ENCODE measurements around the gene SLBP.

Gene SLBP

DNA sequence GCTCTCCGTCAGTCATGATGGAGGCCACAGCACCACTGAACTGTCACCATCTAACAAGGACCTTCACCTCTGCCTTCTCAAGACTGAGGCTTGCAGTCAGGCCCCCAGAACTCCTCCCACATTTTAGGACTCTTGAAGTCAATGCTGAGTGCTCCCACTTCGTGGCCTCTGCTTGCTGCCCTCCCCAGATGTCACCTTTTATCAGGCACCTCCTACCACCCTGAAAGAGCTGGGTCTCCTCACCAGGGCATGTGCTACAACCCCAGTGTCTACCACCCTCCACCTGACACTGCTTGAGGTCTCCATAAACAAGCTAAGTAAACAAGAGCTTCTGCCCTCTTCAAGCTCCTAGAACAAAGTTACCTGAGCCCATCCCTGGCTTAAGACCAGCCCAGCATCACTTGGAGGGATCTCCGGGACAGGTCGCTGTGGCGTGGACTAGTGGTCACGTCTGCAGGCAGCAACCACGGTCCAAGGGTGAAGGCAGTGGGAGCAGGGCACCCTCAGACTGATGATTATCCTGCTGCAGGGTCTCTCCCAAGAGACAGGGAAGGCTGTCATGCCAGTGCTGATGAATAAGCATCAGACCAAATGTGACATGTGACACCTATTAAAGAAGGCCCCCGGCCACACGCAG is 20.3 kb downstream of the SLBP start:
- Histone ChIP-seq H3K9ac (ENCODE audit: low read depth, low read length) (no peak overlapping the region), H3K27me3 (ENCODE audit: control insufficient read depth, insufficient read depth, low read length) (no peaks in the 10 kb centered on the region), H3K4me1 (ENCODE audit: control insufficient read depth, insufficient read depth, low read length) (no peaks in the 10 kb centered on the region), H3K4me3 (ENCODE audit: low read depth, low read length) (no peak overlapping the region), H3K36me3 (ENCODE audit: control insufficient read depth, insufficient read depth, low read length) (peaks cover 30% of the 10 kb centered on the region), H3K9me3 (ENCODE audit: control insufficient read depth, insufficient read depth, low read length) (no peaks in the 10 kb centered on the region)

DNA sequence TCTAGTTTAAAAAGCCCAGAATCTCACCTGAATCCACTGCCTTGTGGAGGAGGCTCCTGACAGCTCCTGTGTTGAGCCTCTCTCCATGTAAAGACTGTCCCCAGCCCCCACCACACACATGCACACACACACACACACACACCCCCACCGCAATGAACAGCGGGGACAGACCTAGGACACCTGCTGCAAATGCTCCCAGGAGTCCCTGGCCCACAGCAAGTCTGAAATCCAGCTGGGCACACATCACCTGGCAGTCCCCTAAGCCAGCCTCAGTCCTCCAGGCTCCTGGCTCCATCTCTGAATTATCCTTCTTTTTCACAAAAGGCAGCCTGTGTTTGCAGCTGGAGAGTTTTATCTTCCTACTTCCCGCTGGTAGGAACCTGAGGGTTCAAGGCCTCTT is 21.4 kb downstream of the SLBP start:
- no peak overlapping the region for H3K9ac ChIP-seq (ENCODE audit: low read depth, low read length)
- no peak overlapping the region for H3K4me3 ChIP-seq (ENCODE audit: low read depth, low read length)
- no peaks in the 10 kb centered on the region for H3K27me3 ChIP-seq (ENCODE audit: control insufficient read depth, insufficient read depth, low read length)
- peaks cover 30% of the 10 kb centered on the region for H3K36me3 ChIP-seq (ENCODE audit: control insufficient read depth, insufficient read depth, low read length)
- no peaks in the 10 kb centered on the region for H3K4me1 ChIP-seq (ENCODE audit: control insufficient read depth, insufficient read depth, low read length)
- H3K9me3 ChIP-seq (ENCODE audit: control insufficient read depth, insufficient read depth, low read length): no peaks in the 10 kb centered on the region

DNA sequence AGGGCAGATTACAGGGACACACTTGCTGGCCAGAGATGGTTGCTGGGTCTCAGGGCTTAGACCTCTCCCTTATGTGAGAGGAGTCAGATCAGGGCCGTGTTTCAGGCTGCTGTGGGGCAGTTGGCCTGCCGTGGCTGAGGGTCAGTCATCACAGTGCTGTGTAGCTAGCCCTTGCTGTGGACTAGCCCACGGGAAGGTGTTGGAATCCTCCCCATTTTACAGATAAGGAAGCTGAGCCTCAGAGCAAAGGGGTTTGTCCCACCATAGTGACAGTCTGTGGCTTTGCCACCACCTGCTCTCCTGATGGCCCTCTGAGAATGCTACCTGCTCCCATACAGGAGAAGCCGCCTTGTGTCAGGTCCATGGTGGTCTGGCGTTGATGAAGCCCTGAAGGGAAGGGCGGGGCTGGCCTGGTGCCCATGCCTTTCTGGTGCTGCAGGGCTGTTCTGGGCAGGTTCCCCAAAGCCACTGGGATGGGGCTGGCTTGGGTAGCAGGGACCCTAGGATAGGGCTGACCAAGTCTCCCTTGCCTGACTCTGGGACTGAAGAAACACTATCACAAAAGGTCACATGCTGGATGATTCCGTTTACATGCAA is 25.6 kb downstream of the SLBP start:
- peaks cover 14% of the 10 kb centered on the region for H3K27me3 ChIP-seq (ENCODE audit: control insufficient read depth, insufficient read depth, low read length)
- H3K9me3 ChIP-seq (ENCODE audit: control insufficient read depth, insufficient read depth, low read length): no peaks in the 10 kb centered on the region
- no peak overlapping the region for H3K9ac ChIP-seq (ENCODE audit: low read depth, low read length)
- no peak overlapping the region for H3K4me3 ChIP-seq (ENCODE audit: low read depth, low read length)
- no peaks in the 10 kb centered on the region for H3K4me1 ChIP-seq (ENCODE audit: control insufficient read depth, insufficient read depth, low read length)
- peaks cover 9% of the 10 kb centered on the region for H3K36me3 ChIP-seq (ENCODE audit: control insufficient read depth, insufficient read depth, low read length)

DNA sequence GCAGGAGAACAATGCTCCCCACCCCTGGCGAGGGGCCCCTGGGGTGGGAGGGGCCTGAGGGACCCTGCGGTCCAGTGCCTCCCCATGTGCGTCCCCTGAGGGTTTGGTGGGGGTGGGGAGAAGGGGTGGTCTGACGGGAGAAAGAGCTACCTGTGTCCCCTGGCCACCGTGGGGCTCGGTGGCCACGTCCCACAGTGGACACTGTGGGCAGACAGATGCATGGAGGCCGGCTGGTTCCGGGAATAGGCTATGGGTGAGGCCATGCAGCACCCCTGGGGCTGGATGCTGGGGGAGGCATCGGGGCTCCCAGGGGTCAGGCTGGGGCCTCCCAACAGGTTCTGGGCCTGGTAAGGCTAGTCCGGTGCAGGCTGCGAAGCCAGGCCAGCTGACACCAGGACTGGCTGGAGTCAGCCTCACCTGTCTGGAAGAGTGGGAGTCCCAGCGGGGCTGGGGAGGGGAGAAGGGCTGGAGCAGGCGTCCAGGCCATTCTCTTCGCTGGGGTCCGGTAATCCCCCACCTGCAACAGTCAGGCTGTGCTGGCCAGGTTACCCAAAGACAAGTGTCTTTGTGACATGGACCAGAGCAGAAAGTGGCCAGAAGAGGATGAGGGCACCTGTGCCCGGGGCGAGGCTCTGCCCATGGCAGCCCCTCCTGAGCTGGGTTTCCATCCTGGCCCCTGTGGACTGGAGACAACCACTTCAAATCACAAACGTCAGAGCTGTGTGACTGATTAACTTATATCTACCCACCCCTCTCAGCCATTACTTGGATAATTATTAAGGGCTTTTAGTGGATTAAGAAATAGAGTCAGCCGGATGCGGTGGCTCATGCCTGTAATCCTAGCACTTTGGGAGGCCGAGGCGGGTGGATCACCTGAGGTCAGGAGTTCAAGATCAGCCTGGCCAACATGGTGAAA is 26.6 kb downstream of the SLBP start:
- Histone ChIP-seq H3K27me3 (ENCODE audit: control insufficient read depth, insufficient read depth, low read length) (peaks cover 14% of the 10 kb centered on the region), H3K9me3 (ENCODE audit: control insufficient read depth, insufficient read depth, low read length) (no peaks in the 10 kb centered on the region), H3K36me3 (ENCODE audit: control insufficient read depth, insufficient read depth, low read length) (peaks cover under 1% of the 10 kb centered on the region), H3K4me1 (ENCODE audit: control insufficient read depth, insufficient read depth, low read length) (no peaks in the 10 kb centered on the region), H3K4me3 (ENCODE audit: low read depth, low read length) (peak overlapping the region; percentile 53), H3K9ac (ENCODE audit: low read depth, low read length) (no peak overlapping the region)

DNA sequence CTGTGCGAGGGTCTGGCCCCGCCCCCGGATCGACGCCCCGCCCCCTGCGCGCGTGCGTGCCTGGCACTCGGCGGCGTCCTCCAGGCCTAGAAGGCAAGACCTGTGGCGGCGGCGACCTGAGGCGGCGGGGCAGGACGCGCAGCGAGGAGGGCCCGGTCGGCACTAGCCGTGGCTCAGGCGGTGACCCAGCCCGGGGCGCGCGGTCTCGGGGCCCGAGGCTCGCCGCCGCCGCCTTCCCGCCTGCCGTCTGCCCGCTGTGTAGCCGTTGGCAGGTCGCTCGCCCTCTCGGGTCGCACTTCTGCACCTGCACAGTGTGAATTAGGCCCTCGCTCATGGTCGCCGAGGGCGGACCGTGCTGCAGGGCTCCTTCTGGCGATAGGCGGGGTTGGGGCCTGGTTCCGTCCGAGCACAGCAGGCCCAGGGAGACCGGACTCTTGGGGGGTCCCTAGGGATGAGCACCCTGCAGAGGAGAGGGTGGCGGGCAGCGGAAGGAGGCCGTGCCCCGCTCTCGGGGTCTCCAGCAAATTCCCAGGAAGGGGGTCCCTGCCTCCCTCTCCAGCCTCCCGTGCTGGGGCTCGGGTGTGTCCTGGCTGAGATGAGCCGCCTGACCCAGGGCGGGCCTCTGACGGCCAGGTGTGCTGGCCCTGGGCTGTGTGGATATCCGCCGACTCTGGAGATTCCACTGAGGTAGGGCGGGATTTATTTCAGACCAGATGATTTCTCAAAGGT is 27.4 kb downstream of the SLBP start:
- no peak overlapping the region for H3K9ac ChIP-seq (ENCODE audit: low read depth, low read length)
- no peaks in the 10 kb centered on the region for H3K4me1 ChIP-seq (ENCODE audit: control insufficient read depth, insufficient read depth, low read length)
- H3K27me3 ChIP-seq (ENCODE audit: control insufficient read depth, insufficient read depth, low read length): peaks cover 14% of the 10 kb centered on the region
- peak overlapping the region; percentile 53 for H3K4me3 ChIP-seq (ENCODE audit: low read depth, low read length)
- H3K36me3 ChIP-seq (ENCODE audit: control insufficient read depth, insufficient read depth, low read length): no peaks in the 10 kb centered on the region
- H3K9me3 ChIP-seq (ENCODE audit: control insufficient read depth, insufficient read depth, low read length): no peaks in the 10 kb centered on the region

DNA sequence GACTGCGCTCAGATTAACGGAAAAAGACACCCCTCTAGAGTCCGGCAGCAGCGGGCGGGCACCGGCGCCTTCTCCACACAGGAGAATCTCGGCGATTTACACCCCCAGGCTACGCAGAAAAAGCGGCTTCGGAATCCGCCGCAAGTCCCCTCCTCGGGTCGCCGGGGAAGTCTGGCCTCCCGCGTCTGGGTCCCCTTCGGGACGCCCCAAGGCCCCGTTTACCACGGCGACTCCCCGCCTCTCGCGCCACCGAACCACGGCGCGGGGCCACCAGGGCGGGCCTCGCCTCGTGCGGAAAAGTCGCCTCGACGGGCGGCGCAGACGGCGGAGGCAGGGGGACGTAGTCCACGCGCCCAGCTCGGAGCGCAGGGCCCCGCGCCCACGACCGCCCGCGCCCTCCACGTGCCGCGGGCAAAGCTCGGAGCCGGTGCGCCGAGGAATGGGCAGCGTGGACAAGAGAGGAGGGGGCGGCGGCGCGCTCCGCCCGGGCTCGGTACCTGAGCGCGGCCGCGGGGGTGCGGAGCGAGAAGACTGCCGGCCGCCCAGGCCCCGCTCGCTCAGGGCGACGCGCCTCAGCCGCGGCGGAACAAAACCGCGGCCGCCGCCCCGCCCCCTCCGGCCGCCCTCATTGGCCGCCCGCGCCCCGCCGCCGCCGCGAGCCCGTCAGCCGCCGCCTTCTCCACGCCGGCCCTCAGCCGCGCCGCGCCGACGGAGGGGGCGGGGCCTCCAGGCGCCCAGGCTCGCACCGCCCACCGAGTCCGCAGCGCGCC is 28.2 kb downstream of the SLBP start, which contains the start of gene FAM53A:
FAM53A (minus strand) TSS at position 578 of the 770 bp plus-strand sequence. CDS start 15,572 bp downstream, outside the sequence.
- Histone ChIP-seq H3K27me3 (ENCODE audit: control insufficient read depth, insufficient read depth, low read length) (peaks cover 14% of the 10 kb centered on the region), H3K9me3 (ENCODE audit: control insufficient read depth, insufficient read depth, low read length) (no peaks in the 10 kb centered on the region), H3K9ac (ENCODE audit: low read depth, low read length) (no peak within 1 kb of the TSS), H3K4me1 (ENCODE audit: control insufficient read depth, insufficient read depth, low read length) (no peaks in the 10 kb centered on the region), H3K36me3 (ENCODE audit: control insufficient read depth, insufficient read depth, low read length) (no peaks in the 10 kb centered on the region), H3K4me3 (ENCODE audit: low read depth, low read length) (peak within 1 kb of the TSS; percentile 53)

DNA sequence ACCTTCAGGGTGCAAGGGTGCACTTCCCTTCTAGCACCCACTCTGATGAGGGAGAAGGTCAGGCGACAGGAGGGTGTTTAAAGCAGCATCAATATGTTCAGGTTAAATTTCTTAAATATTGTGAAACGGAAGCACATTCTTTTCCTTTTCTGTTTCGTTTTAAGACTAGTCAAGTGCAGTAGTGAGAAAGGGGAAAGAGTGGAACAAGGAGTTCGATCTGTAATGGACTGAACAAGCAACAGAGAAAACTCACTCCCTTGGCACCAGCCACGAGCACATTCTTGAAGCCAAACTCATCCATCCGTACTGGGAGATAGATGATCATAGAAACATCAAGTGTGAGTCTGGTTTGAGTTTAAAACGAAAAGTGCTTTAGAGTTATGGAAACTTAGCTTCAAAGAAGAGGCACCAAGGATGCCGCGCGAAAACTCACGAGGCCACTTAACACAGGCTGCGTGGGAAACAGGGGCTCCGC is 28.8 kb downstream of the SLBP start:
- Histone ChIP-seq H3K9ac (ENCODE audit: low read depth, low read length) (no peak overlapping the region), H3K4me3 (ENCODE audit: low read depth, low read length) (peak overlapping the region; percentile 40)

DNA sequence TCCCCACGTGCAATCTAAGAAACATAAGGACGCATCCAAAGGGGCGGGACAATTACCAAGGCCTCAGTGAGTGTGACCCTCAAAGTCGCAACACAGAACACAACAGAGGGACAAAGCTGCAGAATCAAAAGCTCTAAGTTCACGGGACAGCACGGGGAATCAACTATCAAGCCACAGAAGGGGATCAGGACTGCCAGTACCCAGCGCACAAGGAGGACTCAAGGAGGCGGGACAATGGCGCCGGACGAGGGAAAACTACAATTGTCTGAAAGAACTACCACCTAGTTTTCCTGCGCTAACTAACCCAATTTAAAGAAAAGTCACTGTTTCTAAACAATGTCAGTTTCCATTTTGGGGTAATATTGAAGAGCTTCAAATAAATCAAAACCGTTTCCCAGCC is 29.3 kb downstream of the SLBP start:
- Histone ChIP-seq H3K9me3 (ENCODE audit: control insufficient read depth, insufficient read depth, low read length) (no peaks in the 10 kb centered on the region), H3K4me1 (ENCODE audit: control insufficient read depth, insufficient read depth, low read length) (no peaks in the 10 kb centered on the region), H3K4me3 (ENCODE audit: low read depth, low read length) (no peak overlapping the region), H3K36me3 (ENCODE audit: control insufficient read depth, insufficient read depth, low read length) (no peaks in the 10 kb centered on the region), H3K9ac (ENCODE audit: low read depth, low read length) (no peak overlapping the region), H3K27me3 (ENCODE audit: control insufficient read depth, insufficient read depth, low read length) (peaks cover 14% of the 10 kb centered on the region)

More for the DNA sequence above, 28.8 kb downstream of the SLBP start:
- H3K4me1 ChIP-seq (ENCODE audit: control insufficient read depth, insufficient read depth, low read length): no peaks in the 10 kb centered on the region
- H3K27me3 ChIP-seq (ENCODE audit: control insufficient read depth, insufficient read depth, low read length): peaks cover 14% of the 10 kb centered on the region
- no peaks in the 10 kb centered on the region for H3K9me3 ChIP-seq (ENCODE audit: control insufficient read depth, insufficient read depth, low read length)
- no peaks in the 10 kb centered on the region for H3K36me3 ChIP-seq (ENCODE audit: control insufficient read depth, insufficient read depth, low read length)

DNA sequence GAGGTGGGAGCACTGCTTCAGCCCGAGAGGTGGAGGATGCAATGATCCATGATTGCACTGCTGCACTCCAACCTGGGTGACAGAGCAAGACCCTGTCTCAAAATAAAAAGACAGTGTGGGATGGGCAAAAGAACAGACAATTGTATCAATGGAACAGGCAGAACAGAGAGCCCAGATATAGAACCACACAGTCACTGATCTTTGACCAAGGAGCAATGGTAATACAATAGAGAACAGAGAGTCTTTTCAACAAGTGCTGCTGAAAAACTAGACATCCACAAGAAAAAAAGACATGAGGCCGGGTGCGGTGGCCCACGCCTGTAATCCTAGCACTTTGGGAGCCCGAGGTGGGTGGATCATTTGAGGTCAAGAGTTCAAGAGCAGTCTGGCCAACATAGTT is 33.9 kb downstream of the SLBP start:
- H3K4me1 ChIP-seq (ENCODE audit: control insufficient read depth, insufficient read depth, low read length): no peaks in the 10 kb centered on the region
- H3K27me3 ChIP-seq (ENCODE audit: control insufficient read depth, insufficient read depth, low read length): peaks cover 9% of the 10 kb centered on the region
- H3K4me3 ChIP-seq (ENCODE audit: low read depth, low read length): no peak overlapping the region
- no peaks in the 10 kb centered on the region for H3K36me3 ChIP-seq (ENCODE audit: control insufficient read depth, insufficient read depth, low read length)
- no peak overlapping the region for H3K9ac ChIP-seq (ENCODE audit: low read depth, low read length)
- no peaks in the 10 kb centered on the region for H3K9me3 ChIP-seq (ENCODE audit: control insufficient read depth, insufficient read depth, low read length)

DNA sequence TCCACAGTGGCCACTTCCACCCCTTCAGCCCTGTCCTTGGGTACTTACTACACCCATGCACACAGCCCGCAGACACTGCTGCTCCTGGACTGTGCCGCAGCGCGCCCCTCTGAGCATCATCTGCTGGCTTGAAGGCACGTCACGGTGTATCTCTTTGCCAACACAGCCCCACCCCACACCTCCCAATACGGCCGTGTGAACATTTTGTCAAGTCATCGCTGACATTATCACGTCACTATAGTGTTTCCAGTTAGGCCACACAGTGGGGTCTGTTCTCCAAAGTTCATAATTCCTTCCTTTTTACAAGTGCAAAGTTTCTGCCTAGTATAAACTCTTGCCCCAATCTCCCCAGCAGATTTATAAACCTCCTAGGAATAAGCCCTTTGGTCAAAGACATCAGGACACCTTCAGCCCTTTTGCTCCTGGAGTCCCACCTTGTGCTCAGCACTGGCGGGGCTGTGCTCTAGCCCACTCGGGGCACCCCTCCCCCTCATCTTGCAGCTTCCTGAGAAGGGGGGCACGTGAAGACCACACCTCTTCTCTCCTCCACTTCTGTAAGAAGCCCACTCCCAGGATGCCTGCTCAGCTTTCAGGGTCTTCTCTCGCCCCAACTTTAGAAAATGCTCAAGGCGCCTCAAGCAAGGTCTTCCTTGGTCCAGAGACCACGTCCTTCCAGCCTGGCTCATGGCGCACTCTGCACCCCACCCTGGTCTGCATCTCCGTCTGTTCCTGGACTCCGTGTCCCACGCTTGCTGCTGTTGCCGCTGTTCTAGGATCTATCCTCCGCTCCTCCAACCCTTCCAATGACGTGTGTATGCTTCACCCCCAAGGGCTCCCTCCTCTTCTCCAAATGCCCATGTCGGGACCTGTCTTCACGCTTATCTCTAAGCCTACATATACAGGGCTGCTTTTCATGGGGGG is 35.3 kb downstream of the SLBP start:
- no peaks in the 10 kb centered on the region for H3K36me3 ChIP-seq (ENCODE audit: control insufficient read depth, insufficient read depth, low read length)

More for the DNA sequence above, 35.3 kb downstream of the SLBP start:
- Histone ChIP-seq H3K4me1 (ENCODE audit: control insufficient read depth, insufficient read depth, low read length) (no peaks in the 10 kb centered on the region), H3K27me3 (ENCODE audit: control insufficient read depth, insufficient read depth, low read length) (no peaks in the 10 kb centered on the region), H3K4me3 (ENCODE audit: low read depth, low read length) (no peak overlapping the region), H3K9me3 (ENCODE audit: control insufficient read depth, insufficient read depth, low read length) (no peaks in the 10 kb centered on the region), H3K9ac (ENCODE audit: low read depth, low read length) (no peak overlapping the region)

All from iPS-15b (cell line).